HG03066 (cell line): Measurements from ENCODE around the gene ADAMTS3.
"Not testable (repeated sequence)": the region's sequence is repeated elsewhere in the genome, so short reads cannot be mapped to it uniquely, and the experiment has no call there.

ENCODE experiments used
- ATAC-seq: cut with Tn5 transposase; IDR thresholded peaks from one replicate; pipeline ENCODE4 v1.9.1; 2021; ENCODE audit warnings: low read depth; ENCODE audit not compliant: unreplicated experiment

The ADAMTS3 gene

DNA sequence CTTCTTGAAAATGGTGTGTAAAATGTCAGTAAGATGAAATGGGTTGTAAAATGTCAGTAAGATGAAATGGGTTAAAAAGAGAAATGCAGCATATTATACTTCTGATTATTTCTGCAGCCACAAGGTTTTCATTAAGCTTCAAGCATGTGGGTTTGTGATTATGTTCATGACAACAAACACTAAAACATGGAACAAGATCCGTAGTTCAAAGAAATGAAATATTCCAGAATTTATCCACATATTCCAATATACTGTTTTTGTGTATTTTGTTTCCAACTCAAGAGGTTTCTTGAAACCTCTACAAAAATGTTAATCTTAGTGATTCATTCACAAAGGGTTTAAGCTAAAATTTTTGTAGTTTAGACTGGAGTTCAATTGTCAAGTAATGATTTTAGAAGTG, 84.0 kb downstream of the ADAMTS3 start:
- no peak for ATAC-seq

DNA sequence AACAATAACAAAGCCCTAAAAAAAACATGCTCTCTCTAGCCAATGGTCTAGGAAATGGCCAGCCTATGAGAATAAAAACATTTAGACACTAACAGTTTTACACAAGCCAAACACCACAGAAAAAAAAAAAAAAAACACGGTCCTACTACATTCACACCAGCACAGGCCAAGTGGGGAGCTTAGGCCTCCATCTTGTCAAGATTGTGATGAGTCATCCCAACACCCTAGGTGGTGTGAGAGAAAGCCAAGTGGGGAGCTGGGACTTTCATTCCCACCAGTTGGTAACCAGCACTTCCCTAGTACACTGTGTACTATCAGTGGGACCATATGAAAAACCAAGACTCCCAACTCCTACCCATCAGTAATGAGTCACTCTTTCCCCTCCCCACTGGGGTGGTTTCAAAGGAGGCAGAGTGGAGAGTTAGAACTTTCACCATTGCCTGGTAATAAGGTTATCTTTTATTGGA, 95.6 kb downstream of the ADAMTS3 start:
- ATAC-seq, result no peak

DNA sequence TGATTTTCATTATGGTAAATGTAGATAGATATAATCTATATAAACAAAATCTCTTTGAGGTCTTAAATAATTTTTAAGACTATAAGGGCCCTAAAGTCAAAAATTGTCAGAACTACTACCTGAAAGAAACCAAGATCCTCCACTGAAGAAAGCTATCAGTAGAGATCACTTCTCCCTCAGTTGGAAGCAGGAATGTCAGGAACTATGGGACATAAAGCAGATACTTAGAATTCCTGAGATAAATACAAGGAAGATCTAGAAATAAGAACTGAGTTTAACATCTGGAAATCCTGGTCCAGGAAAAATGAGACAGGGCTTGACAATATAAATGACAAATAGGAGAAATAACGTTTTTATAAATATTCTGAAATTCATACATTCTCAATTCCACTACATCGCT, 97.2 kb downstream of the ADAMTS3 start:
- ATAC-seq, result no peak

DNA sequence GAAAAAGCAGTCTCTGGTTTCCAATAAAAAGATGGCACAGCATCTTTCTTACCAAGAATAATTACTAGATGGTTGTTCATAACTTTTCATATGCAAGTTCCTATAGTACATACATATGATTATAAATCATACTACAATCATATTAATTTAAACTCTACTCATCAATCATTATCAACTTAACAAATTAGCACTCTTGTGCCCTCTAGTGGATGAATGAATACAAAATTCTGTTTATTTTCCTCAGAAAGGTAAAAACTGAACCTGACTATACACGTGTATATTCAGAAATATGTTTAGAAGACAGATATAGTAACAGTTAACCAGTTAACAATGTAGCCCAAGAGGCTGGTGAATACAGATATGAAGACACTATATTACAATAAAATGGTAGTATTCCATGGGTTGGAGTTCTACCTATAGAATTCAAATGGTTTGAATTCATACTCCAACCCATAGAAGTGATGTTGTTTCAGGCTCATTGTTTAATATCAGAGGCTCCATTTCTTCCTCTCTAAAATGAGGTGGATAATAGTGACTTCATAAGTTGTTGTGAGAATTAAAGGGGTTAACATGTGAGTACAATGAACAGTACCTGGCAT, 100.0 kb downstream of the ADAMTS3 start:
- ATAC-seq, result no peak

DNA sequence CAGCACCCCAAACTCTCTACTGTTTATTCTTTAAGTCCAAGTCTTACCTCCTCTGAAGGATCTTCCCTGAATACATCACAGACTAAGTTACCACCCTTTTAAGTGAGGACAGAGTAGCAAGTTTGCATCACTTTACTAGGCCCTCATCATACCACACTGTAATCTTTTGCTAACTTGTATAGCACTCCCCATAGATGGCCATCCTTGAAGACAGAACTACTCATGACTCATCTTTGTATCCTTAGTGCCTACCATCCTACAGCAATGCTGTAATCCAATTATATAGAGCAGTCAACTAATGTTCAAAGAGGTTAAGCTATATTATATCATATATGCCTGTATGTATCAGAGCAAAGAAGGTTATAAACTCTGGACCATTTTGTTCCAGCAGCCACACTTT, 101.4 kb downstream of the ADAMTS3 start:
- no peak for ATAC-seq

DNA sequence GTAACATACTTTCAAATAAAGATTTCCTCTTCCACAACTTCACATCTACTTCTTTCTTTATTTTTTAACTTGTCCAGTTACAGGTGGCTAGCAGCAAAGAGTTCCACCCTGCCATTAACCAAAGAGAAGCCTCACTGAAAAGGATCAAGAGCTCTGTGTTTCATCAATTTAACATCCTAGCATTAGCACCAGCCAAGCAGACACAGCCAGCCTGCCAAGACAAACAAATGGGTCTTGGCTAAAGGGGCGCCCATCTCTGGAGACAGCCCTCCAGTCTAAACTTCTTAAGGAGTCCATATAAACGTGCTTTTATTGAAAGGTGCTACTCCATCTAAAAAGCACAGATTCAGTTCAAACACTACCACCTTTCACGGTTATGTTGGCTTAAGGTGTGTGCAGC, 105.3 kb downstream of the ADAMTS3 start:
- no peak for ATAC-seq

DNA sequence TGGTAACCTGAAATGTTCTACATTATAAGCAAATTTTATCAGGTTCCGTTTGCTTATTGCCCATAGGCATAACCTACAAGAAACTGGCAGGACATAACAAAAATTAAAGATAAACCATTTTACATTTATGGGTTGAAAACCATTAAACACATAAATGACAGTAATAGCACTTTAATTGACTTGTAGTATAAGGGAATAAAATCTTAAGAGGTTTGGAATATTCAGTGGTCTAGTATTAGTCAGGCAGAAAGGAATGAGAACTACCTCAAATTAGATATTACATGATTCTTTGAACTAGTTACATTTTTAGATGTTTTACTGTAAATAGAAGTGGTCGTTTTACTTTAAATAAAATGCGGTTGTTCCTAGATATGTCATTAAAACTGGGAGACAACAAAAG, 111.9 kb downstream of the ADAMTS3 start:
- ATAC-seq, result no peak

DNA sequence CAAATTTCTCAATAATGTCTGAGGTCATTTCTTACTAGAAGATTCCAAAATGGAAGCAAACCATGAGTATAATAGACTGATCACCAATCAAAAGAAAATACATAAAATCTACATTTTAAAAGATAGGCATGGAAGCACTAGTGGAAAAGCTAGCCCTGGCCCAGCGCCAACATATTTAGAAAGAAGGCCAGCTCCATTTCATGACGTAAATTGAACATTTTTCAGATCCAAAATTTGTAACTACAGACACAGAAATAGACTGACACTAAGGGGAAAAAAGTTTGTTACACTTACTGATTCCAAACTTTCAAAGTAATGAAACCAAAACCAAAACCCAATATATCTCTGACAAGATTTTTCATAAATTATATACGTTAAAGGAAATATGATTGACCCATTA, 117.7 kb downstream of the ADAMTS3 start:
- ATAC-seq, result no peak

DNA sequence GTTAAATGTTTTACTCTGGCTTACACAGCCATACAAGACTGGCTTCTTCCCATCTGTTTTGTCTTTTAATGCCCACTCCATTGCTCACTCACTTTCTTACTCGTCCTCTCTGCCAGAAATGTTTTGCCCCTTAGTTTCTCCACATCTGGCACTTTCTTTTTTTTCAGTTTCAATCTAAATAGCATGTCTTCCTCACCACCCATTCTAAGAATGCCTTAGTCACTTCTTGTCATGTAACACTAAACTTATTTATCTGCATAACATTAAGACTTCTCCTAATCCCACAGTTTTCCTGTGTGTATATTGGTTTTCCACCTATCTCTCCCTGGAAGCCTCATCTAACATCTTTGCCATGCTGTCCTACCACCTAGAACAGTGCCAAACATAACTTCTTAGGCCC, 119.3 kb downstream of the ADAMTS3 start:
- ATAC-seq, result no peak

DNA sequence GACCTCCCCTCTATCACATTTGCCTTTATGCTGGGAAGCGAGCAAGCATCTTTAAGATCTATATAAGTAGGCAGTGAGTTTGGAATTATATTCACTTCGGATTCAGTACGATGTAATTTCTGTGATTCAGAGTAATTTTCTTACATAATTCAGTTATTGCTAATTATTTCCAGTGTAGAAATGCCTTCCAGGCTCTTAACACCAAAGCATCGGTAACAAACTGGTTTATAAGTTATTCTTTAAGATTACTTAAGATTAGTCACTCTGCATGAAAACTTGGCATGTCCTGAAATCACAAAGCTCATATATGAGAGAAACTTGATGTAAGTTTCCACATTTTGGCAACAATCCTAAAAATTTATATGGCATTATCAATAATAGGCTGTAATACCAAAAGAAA, 120.8 kb downstream of the ADAMTS3 start:
- ATAC-seq, result no peak

DNA sequence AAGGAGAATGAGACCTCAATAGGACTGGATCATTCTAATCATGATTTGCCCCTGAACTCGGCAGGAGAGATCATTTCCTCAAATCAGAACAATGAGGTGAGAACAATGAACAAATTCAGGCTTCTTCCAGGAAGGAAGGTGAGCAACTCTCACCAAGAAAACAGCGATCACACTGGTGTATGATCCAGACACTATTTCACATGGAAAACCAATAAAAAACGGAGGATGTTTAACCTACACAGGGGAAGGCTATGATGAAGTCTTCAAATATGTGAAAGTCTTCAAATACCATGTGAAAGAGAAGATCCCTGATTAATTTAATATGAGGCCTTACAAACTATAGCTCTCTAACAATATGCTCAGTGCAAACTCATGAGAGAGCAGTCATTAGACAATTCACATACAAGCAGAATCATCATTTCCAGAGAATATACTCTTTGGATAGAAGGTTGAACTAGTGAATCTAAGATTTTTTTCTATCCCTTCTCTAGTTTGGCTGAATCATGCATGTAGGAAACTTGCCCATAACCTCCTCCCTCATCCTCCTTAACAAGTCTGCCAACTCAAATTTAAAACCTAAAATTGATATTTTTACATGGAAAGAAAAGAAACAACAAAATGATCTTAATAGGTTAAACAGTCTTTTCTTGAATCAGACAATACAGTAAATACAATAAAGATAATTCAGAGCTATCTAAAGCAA, 122.5 kb downstream of the ADAMTS3 start:
- no peak for ATAC-seq

DNA sequence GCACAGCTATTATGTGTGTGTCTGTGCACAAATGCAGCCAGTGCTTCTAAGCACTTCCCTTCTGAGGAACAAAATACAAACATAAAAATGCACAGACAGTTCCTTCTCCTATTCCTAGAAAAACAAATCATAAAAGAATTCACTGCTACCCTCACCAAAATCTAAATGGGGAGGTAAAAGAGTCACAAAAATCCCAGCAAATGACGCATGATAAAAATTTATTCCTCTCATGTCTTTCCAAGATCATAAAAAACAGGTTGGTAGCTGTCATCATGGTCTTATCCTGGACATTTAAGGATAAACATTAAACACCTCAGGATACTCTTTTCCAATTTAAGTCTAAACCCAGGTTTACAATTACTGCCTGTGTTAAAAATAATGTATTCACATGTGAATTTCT, 124.9 kb downstream of the ADAMTS3 start:
- no peak for ATAC-seq

DNA sequence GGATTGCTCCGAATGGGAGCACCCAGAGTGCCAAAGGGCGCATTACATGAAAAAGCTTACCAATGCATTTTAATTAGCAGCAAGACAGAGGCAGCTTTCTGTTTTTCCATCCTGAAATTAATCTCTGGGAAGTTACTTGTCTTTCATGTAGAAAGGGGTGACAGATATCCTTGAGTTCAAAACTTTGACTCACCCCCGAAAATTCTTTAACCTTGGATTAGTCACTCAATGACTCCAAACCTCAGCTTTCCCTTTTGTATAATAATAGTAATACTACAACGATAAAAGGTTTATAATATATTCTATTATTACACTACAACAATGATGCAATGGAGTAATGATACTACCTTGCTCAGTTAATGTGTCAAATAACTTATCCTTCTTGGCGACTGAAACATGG, 126.3 kb downstream of the ADAMTS3 start:
- ATAC-seq, result no peak

DNA sequence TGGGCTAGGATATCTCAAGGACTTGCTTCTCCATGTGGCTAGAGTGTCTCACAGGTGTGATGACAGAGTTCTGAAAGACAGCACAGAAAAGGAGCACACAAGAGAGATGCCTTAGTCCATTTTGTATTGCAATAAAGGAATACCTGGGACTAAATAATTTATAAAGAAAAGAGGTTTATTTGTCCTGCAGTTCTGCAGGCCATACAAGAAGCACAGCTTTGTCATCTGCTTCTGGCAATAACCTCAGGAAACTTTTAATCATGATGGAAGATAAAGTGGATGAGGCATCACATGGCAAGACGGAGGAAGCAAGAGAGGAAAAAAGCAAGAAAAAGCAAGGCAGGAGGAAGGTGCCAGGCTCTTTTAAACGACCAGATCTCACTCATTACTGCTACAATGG, 126.9 kb downstream of the ADAMTS3 start:
- no peak for ATAC-seq

DNA sequence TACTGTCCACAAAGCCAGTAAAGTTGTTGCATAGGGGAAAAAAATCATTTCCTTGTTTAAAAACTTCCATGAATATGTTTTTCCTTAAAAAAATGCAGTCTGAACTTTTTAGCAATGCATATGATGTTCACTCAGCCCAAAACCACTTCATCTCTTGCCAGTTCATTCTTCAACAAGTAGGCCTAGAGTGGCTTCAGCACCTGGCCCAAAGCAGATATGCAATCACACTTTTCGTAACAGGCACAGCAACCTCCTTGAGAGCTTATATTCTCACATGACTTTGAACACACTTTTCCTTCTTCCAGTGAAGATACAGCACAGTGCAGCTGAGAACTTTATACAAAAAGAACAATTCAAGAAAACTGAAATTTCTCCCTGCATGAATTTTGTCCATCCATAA, 128.6 kb downstream of the ADAMTS3 start:
- ATAC-seq, result no peak

DNA sequence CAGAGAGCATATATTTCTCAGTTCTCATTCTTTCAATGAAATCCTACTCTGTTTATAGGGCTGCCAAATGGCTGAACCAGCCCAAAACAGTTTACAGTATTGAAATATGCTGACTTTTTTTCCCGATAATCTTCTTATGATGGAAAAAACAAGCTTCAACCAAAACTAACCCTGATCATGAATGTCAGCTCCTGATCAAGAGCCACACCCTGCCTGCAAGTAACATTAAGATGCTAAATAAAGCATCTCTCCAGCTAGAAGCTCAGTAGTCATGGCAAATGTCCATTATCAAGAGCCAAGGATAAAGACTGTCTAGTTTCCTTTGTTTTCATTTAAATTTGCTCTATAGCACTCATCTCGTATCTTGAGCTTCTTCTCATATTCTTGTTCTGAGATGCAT, 136.0 kb downstream of the ADAMTS3 start:
- ATAC-seq, result no peak

DNA sequence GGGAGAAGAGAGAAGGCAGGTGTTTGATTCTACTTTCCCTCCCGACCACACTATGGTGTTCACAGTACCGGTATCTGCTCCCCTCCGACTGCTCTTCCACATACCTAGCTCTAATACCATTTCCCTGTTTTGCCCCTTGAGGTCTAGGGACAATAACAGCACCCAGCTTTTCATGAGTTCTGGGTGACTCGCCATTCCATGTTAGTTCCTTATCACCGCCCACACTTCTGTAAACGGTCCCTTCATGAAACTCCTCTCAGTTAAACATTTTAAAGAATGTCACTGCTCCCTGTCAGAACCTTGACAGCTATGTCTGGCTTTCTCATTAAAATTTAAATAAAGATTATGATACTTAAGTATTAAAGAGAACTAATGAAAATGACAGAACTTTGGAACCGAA, 136.7 kb downstream of the ADAMTS3 start:
- ATAC-seq, result no peak

DNA sequence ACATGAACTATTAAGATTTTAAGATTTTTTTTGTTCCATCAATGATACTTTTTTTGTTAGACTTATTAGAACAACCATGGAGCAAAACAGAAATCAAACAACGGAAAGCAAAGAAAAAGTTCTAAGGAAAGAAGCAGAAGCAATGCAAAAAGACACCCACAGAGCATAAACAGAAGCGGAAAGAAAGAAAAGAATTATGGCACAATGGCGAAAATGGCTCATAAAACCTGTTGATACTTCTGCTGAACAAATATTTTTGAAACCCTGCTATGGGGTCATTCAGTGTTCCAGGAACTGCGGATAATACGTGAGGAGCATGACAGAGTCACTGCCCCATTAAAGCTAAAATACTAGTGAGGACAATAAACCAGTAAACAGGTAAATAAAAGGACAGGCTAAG, 138.0 kb downstream of the ADAMTS3 start:
- ATAC-seq, result no peak

DNA sequence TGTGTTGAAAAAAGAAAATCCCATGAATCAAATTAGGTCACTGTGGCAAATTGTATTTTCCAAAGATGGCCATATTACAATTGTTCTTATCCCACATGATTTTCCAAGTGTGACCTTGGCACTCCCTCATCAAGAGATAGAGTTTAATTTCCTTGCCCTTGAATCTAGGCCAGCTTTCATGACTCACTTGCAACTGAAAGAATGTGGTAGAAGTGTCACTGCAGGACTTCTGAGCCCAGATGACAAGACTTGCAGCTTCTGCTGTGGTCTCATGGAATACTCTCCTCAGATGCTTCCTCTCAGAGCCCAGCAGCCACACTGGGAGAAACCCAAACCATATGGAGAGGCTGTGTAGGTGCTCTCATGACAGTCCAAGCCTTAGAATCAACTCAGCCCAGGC, 139.0 kb downstream of the ADAMTS3 start:
- no peak for ATAC-seq

DNA sequence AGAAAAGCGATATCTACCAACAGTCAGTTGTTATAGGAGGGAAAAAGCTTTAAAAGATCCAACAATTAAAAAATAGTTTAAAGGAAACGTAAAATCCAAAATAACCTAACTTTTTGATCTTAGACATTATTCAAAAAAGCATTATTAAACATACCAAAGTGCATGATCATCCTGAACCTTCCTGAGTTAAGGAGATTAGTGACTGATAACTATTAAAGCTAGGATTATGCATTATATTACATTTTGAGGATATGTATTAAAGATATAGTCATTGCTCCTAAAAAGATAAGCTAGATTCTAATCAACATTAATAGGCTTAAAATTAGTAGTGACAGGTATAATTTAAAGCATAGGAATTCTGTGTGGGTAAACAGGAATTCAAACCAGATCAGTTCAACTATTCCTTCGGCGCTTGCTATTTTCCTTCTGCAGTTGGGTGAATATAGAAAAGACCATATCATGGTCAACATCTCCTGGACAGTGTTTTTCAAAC, 139.6 kb downstream of the ADAMTS3 start:
- no peak for ATAC-seq

DNA sequence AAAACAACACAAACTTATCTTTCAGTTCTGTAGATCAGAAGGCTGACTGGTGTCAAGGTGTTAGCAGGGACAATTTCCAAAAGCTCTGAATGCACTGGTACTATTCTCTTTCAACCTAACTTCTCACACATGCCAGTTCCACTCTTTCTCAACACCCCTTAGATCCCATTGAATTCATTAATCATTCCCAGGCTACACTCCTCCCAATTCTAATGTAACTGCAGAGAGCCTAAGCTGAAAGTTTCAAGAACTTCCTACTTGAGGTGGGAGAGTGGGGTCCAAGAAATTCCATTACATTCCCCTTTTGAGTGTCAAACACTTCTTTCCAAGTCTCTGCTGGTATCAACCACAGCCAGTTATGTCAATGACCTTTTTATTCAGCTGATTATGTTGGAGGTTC, 142.0 kb downstream of the ADAMTS3 start:
- ATAC-seq, result no peak

DNA sequence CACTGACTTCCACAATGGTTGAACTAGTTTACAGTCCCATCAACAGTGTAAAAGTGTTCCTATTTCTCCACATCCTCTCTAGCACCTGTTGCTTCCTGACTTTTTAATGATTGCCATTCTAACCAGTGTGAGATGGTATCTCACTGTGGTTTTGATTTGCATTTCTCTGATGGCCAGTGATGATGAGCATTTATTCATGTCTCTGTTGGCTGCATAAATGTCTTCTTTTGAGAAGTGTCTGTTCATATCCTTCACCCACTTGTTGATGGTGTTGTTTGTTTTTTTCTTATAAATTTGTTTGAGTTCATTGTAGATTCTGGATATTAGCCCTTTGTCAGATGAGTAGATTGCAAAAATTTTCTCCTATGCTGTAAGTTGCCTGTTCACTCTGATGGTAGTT, 143.1 kb downstream of the ADAMTS3 start:
- not testable (repeated sequence) for ATAC-seq
